Transverse colon (tissue), 4 donors: ENCODE measurements around the gene RXRB. TPM values are rescaled to one million over a fixed set of nuclear protein-coding genes. Genes with fewer than 3 reads are reported as not detected.

Experiments
- DNase-seq: peaks from one replicate; pipeline ENCODE4 v3.0.0-alpha.2; 2019
- H3K27ac ChIP-seq, 4 donors: fragments of 200-600 bp; sonication (generic); 2 replicates each; pipeline ENCODE4 v1.5.1; 2016 to 2018; ENCODE audit warnings: inconsistent platforms in 4 of 4
- H3K27me3 ChIP-seq: fragments of 200-600 bp; sonication (generic); 2 replicates; pipeline ENCODE4 v1.5.1; 2017; ENCODE audit warnings: inconsistent platforms
- H3K36me3 ChIP-seq, 4 donors: fragments of 200-600 bp; sonication (generic); 2 replicates each; pipeline ENCODE4 v1.5.1; 2017 to 2019; ENCODE audit warnings: inconsistent platforms in 4 of 4
- H3K4me1 ChIP-seq, 4 donors: fragments of 200-600 bp; sonication (generic); 2 replicates each; pipeline ENCODE4 v1.5.1; 2017 to 2020; ENCODE audit warnings: inconsistent platforms in 4 of 4
- H3K4me3 ChIP-seq, 4 donors: fragments of 200-600 bp; sonication (generic); 1 replicate in 1 of 4; 2 replicates in 3 of 4; pipeline versions ENCODE4 v1.5.1 to v1.6.1; 2017 to 2019; ENCODE audit warnings: inconsistent platforms in 4 of 4
- H3K9me3 ChIP-seq, 2 donors: fragments of 200-600 bp; sonication (generic); 2 replicates each; pipeline ENCODE4 v1.5.1; 2017 to 2019; ENCODE audit warnings: inconsistent platforms in 2 of 2
- EP300 ChIP-seq: sonication (generic); formaldehyde crosslinking; IDR thresholded peaks from one replicate; pipeline ENCODE4 v1.6.1; 2017; ENCODE audit warnings: antibody characterized with exemption, low read depth
- POLR2A ChIP-seq: fragments of 450-650 bp; IDR thresholded peaks from one replicate; pipeline ENCODE4 v1.6.1; 2016; ENCODE audit warnings: antibody characterized with exemption, mild to moderate bottlenecking, moderate library complexity
- POLR2AphosphoS5 ChIP-seq, 3 donors: sonication (generic); formaldehyde crosslinking; IDR thresholded peaks; one replicate each; pipeline ENCODE4 v1.6.1; 2016; ENCODE audit warnings: antibody characterized with exemption in 3 of 3
- WGBS, 2 donors: methylation state at CpG; one replicate each; pipeline ENCODE4 v1.1.5; 2018; ENCODE audit warnings: low coverage in 1 of 2; 5-methylcytosine and 5-hydroxymethylcytosine counted together
- in situ Hi-C, 4 donors: fragments of 200-750 bp; cut with MboI; loops; one replicate each; pipeline versions ENCODE4 v1.15.0 to v1.15.1; 2017; ENCODE audit warnings: low sequenced_read_pairs in 3 of 4, low pct_ligation_motif_present in 1 of 4, low pct_unique_long_range_greater_than_20kb in 1 of 4
- intact Hi-C: fragments of 100-400 bp; cut with DNase I; formaldehyde crosslinking; loops from one replicate; pipeline ENCODE4 v1.15.1; 2023; ENCODE audit warnings: low total_unique reads
- total RNA-seq, 4 donors: library from RNA; depleted of rRNA; stranded (reverse); fragments of >200 nt; gene quantifications; one replicate each; pipeline ENCODE4 v1.1.0, GENCODE V29; 2016
- TF ChIP-seq, protein P1 (sequence below), 5 experiments: fragments of 200-600 bp in 3 of 5; fragments of 450-650 bp in 2 of 5; sonication (generic) in 3 of 5; IDR thresholded peaks; 1 replicate in 2 of 5; 2 replicates in 3 of 5; pipeline ENCODE4 v1.5.1; 2016 to 2017; ENCODE audit warnings: antibody characterized with exemption in 5 of 5, inconsistent platforms in 3 of 5, mild to moderate bottlenecking in 2 of 5, moderate library complexity in 1 of 5

RXRB gene
- total RNA-seq, 4 donors from 2014 or later: 26.9 to 31.9 (median 29.4) TPM

DNA sequence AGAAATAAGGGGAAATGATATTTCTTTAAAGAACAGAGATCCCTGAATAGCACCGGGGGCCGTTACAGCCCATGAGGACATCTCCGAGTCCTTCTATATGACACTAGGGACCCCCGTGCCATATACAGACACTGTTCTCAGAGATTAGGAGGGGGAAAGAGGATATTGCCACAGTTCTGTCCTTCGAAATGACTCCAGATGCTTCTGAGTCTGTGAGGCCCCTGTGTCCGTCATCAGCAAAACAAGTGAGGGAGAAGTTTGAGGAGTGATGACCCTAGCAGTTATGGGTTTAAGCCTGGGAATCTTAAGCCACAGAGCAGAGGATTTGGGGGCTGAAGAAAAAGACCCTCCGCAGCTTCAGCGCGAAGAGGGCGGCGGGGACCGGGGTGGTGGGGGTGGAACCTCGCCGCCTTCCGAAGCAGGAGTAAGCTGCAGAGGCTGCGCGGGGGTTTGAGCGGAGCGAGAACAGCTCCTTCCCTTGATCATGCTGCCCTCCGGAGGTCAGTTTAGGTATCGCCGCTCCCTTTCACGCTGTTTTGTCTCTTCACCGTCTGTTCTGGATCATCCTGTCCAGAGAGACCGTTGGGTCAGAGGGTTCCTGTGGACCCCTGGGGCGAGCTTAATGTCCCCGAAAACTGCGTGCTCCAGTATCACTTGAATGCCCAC is 47.6 kb upstream of the RXRB start:
- Histone ChIP-seq H3K27me3 (peaks cover 4% of the 10 kb centered on the region), H3K4me3 (peak overlapping the region in 3 of 4 donors; percentile 34 to 60 (median 42)), H3K4me1 (peaks cover 12 to 27% (median 24%) of the 10 kb centered on the region in 4 donors), H3K9me3 (no peaks in the 10 kb centered on the region), H3K36me3 (no peaks in the 10 kb centered on the region), H3K27ac (peak overlapping the region; percentile 88 to 93 (median 92))
- 6 to 22% methylated on average over 4 to 26 of the region's 28 CpGs for WGBS, 2 donors
- in situ Hi-C loops: loop anchor here (5.0 to 25.0 kb wide), 5 partner anchors 83 to 236 kb away; partner anchors contain the start of gene HLA-DOA (in 1 of the 4)
- peak; percentile 94 for DNase-seq
- no peak for TF ChIP-seq POLR2A
- TF ChIP-seq, protein P1, sequence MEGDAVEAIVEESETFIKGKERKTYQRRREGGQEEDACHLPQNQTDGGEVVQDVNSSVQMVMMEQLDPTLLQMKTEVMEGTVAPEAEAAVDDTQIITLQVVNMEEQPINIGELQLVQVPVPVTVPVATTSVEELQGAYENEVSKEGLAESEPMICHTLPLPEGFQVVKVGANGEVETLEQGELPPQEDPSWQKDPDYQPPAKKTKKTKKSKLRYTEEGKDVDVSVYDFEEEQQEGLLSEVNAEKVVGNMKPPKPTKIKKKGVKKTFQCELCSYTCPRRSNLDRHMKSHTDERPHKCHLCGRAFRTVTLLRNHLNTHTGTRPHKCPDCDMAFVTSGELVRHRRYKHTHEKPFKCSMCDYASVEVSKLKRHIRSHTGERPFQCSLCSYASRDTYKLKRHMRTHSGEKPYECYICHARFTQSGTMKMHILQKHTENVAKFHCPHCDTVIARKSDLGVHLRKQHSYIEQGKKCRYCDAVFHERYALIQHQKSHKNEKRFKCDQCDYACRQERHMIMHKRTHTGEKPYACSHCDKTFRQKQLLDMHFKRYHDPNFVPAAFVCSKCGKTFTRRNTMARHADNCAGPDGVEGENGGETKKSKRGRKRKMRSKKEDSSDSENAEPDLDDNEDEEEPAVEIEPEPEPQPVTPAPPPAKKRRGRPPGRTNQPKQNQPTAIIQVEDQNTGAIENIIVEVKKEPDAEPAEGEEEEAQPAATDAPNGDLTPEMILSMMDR (IDR thresholded peaks at IDR 0.05): peak; percentile 96 to 98 (median 97)
- intact Hi-C loops: loop anchor here (5.0 to 10.0 kb wide), 3 partner anchors 83 to 233 kb away; no protein-coding TSS in a partner anchor

DNA sequence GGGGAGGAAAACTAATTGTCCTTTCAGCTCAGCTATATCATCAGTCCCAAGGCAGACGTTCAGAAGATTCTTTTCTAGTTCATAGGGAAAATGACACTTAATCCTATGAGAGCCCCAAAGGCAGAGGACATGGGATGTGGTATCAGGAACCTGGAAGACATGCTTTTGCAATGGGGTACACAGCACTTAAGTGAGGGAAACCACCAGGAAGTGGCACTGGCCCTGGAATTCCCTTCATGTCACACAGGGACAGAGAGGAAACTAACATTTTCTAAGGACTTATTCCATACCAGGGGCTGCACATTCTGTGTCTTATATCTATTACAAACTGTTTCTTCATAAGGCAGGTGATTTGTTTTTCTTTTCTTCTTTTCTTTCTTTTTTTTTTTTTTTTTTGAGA is 43.0 kb upstream of the RXRB start:
- H3K9me3 ChIP-seq: no peaks in the 10 kb centered on the region
- no peaks in the 10 kb centered on the region for H3K36me3 ChIP-seq
- peaks cover 25% of the 10 kb centered on the region for H3K27me3 ChIP-seq
- DNase-seq: no peak
- 33 to 35% methylated on average over 1 of the region's 1 CpG for WGBS, 2 donors
- H3K27ac ChIP-seq: no peak overlapping the region
- H3K4me1 ChIP-seq: peaks cover 0 to 10% (median 7%) of the 10 kb centered on the region in 4 donors
- intact Hi-C loops: loop anchor here (10.0 kb wide), 2 partner anchors 79 to 229 kb away; no protein-coding TSS in a partner anchor
- TF ChIP-seq POLR2AphosphoS5 (IDR thresholded peaks at IDR 0.05) (no peak), POLR2A (no peak), EP300 (no peak)
- TF ChIP-seq, protein P1 (IDR thresholded peaks at IDR 0.05): no peak
- no peak overlapping the region for H3K4me3 ChIP-seq
- in situ Hi-C loops: loop anchor here (10.0 to 25.0 kb wide), 4 partner anchors 79 to 231 kb away; partner anchors contain the start of gene HLA-DOA (in 1 of the 4)

DNA sequence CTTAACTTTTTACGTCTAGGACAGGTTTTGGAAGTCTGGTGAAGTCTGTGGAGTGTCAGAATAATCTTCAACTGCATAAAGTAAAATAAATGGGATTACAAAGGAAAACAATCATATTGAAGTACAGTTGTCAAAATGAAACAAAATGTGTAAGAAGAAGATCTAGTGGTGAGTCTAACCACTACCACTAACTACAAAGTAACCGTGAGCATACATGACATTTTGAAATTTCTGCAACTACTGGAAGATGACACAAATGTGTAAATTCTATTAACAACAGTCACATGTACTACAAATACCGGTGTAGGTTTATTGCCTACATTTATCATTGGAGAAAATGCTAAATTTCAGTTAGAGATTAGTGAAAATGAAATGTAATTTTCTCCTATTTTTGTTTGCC is 41.5 kb upstream of the RXRB start:
- intact Hi-C loops (loop anchor here (10.0 kb wide), 2 partner anchors 77 to 227 kb away; no protein-coding TSS in a partner anchor), in situ Hi-C loops (loop anchor here (10.0 to 25.0 kb wide), 4 partner anchors 77 to 230 kb away; partner anchors contain the start of gene HLA-DOA (in 1 of the 4))
- no peaks in the 10 kb centered on the region for H3K9me3 ChIP-seq
- no peak overlapping the region for H3K27ac ChIP-seq
- DNase-seq: no peak
- 26 to 37% methylated on average over 3 of the region's 3 CpGs for WGBS, 2 donors
- H3K4me1 ChIP-seq: no peaks in the 10 kb centered on the region
- peaks cover 30% of the 10 kb centered on the region for H3K27me3 ChIP-seq
- no peaks in the 10 kb centered on the region for H3K36me3 ChIP-seq
- TF ChIP-seq, protein P1 (IDR thresholded peaks at IDR 0.05): no peak
- no peak for TF ChIP-seq POLR2AphosphoS5 (IDR thresholded peaks at IDR 0.05)
- TF ChIP-seq EP300: no peak
- TF ChIP-seq POLR2A: no peak
- H3K4me3 ChIP-seq: no peak overlapping the region

- DNase-seq: no peak
- Histone ChIP-seq H3K27ac (no peak overlapping the region), H3K9me3 (no peaks in the 10 kb centered on the region), H3K4me3 (no peak overlapping the region), H3K4me1 (no peaks in the 10 kb centered on the region), H3K36me3 (no peaks in the 10 kb centered on the region), H3K27me3 (peaks cover 58% of the 10 kb centered on the region)
- 50% methylated on average over 2 of the region's 2 CpGs; no CpG with 5 or more reads in 1 of the 2 donors for WGBS, 2 donors
- TF ChIP-seq POLR2AphosphoS5 (IDR thresholded peaks at IDR 0.05): no peak
- in situ Hi-C loops: loop anchor here in 2 of 4 donors (25.0 kb wide), 2 partner anchors 125 to 225 kb away; partner anchors contain the start of gene HLA-DOA (in 1 of the 2)
- intact Hi-C loops: no loop called here
These were observed 37.3 kb upstream of the RXRB start for GRCh38 chr6:33237741-33238140.
